Smooth muscle cell of the pulmonary artery (primary cell): ENCODE measurements around the gene FREM3. TPM values are rescaled to one million over a fixed set of nuclear protein-coding genes. Genes with fewer than 3 reads are reported as not detected.

ENCODE experiments used
- total RNA-seq: library from RNA; depleted of rRNA; stranded (reverse); fragments of >200 nt; gene quantifications from 2 replicates; pipeline ENCODE4 v1.2.3, GENCODE V29; 2014

Gene FREM3
- total RNA-seq, result 0.03 and 0.07 TPM in 2 replicates

DNA sequence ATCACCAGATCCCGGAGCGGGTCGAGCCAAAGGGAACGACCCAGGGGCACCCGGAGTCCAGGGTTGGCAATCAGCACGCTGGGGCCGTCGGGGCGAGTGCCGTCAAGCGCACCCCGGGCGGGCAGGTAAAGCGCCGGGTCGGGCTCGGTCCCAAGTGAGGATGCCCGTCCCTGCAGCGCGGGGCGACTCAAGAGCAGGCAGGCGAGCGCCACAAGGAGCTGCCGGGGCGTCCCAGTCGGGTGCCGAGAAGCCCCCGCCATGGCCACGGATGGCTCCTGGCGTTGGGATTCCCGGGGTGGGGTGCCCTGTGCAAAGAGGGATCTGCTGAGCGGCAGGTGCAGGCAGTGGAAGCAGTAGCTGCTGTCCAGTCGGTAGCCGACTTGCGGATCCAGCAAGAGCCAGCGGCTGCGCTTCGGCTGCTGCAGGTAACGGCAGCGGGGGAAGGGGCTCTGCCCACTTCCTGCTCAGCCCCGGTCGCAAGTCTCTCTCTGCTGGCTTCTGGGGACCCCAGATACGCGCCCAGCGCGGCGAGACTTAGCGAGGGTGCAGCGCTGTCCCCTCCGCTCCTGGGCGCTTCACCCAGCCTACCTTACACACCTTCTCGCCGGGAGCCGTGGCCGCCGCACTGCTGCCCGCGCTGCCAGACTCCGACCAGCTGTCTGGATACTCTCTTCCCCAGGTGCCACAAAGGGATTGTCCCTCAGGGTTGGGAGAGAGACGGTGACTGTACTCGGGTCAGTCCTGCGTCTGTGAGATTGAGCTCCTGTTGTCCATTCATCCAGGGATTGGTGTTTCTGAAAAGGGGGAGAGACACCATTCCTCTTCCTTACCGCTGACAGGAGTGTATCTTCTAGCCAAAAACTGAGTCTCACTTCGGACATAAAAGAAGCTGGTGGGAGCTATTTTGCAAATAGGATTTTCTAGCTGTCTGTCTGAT, at the start of gene FREM3:
TSS of gene FREM3 (minus strand) at position 260 of the 937 bp plus-strand sequence. CDS start at position 260, 0 bp downstream.

Other genes with a start within 250 kb of the FREM3 start
- gene SMARCA5, start 187.0 kb downstream of the FREM3 start, total RNA-seq, result 40.2 and 43.3 TPM in 2 replicates
- gene GYPE, start 204.9 kb upstream of the FREM3 start, total RNA-seq, result 0.43 and 2.1 TPM in 2 replicates